Thyroid gland (tissue), 4 donors: Measurements from ENCODE around the gene TOPAZ1.

ENCODE experiments used
- CTCF ChIP-seq, 6 experiments: fragments of 200-600 bp in 3 of 6; fragments of 450-650 bp in 3 of 6; sonication (generic) in 3 of 6; IDR thresholded peaks; one replicate each; pipeline ENCODE4 v1.5.1; 2016 to 2019; ENCODE audit warnings: antibody characterized with exemption in 6 of 6, mild to moderate bottlenecking in 2 of 6, inconsistent platforms in 1 of 6, moderate library complexity in 1 of 6
- POLR2A ChIP-seq, 2 donors: fragments of 450-650 bp; IDR thresholded peaks; one replicate each; pipeline ENCODE4 v1.6.1; 2017; ENCODE audit warnings: antibody characterized with exemption in 2 of 2, mild to moderate bottlenecking in 2 of 2, moderate library complexity in 1 of 2

GRCh38 chr3:44277925-44278324 lies 36.2 kb downstream of the TOPAZ1 start:
- TF ChIP-seq CTCF (IDR thresholded peaks at IDR 0.05): no peak
- TF ChIP-seq POLR2A (IDR thresholded peaks at IDR 0.05): no peak
